Activated CD8-positive, alpha-beta memory T cell treated with anti-CD3 and anti-CD28 coated beads for 24 hours (primary cell): ENCODE results near the gene PLEKHH1.

Experiments used
- DNase-seq: peaks from one replicate; pipeline ENCODE4 v3.0.0-alpha.2; 2020

PLEKHH1 gene

GRCh38 chr14:67638642-67639041 lies 105.6 kb downstream of the PLEKHH1 start:
- DNase-seq = no peak
